ENCODE results near the gene CASP2.
"Not testable (repeated sequence)": the region's sequence is repeated elsewhere in the genome, so short reads cannot be mapped to it uniquely, and the experiment has no call there.

The CASP2 gene
- total RNA-seq = 3.0 to 41.1 (median 11.0) reads per million in 18 experiments

GRCh38 chr7:143287935-143288826, at the start of gene CASP2:
Gene CASP2, plus strand, starts transcription at chr7:143288351. Its CDS starts 105 bp downstream, at chr7:143288456.
- DNase-seq = peak; percentile 97

GRCh38 chr7:143239813-143240212, 48.3 kb upstream of the CASP2 start:
- peak; percentile 83 to 97 for DNase-seq

GRCh38 chr7:143240291-143241168, 47.6 kb upstream of the CASP2 start:
- peak; percentile 84 to 87 for DNase-seq

GRCh38 chr7:143242306-143242705, 45.8 kb upstream of the CASP2 start:
- peak; percentile 87 for DNase-seq

- DNase-seq = no peak
Observed at GRCh38 chr7:143243111-143243510, 45.0 kb upstream of the CASP2 start.

GRCh38 chr7:143243614-143244013, 44.5 kb upstream of the CASP2 start:
- DNase-seq = no peak

- no peak for DNase-seq
Observed at GRCh38 chr7:143244321-143244720, 43.8 kb upstream of the CASP2 start.

- peak; percentile 52 to 84 for DNase-seq
Observed at GRCh38 chr7:143245123-143245522, 43.0 kb upstream of the CASP2 start.

- no peak for DNase-seq
Observed at GRCh38 chr7:143247372-143247771, 40.8 kb upstream of the CASP2 start.

GRCh38 chr7:143248761-143249354, 39.3 kb upstream of the CASP2 start:
- DNase-seq = peak; percentile 63 to 66

- no peak for DNase-seq
Observed at GRCh38 chr7:143250199-143250598, 38.0 kb upstream of the CASP2 start.

- DNase-seq = no peak
Observed at GRCh38 chr7:143250822-143251221, 37.3 kb upstream of the CASP2 start.

- DNase-seq = peak in 1 of 2 donors; percentile 15
Observed at GRCh38 chr7:143252006-143252405, 36.1 kb upstream of the CASP2 start.

- no peak for DNase-seq
Observed at GRCh38 chr7:143255564-143255963, 32.6 kb upstream of the CASP2 start.

- DNase-seq = no peak
Observed at GRCh38 chr7:143256325-143256724, 31.8 kb upstream of the CASP2 start.

GRCh38 chr7:143256932-143257331, 31.2 kb upstream of the CASP2 start:
- no peak for DNase-seq

GRCh38 chr7:143257501-143257900, 30.6 kb upstream of the CASP2 start:
- DNase-seq = no peak

- DNase-seq = no peak
Observed at GRCh38 chr7:143258831-143259230, 29.3 kb upstream of the CASP2 start.

- DNase-seq = no peak
Observed at GRCh38 chr7:143259765-143260164, 28.4 kb upstream of the CASP2 start.

- DNase-seq = no peak
Observed at GRCh38 chr7:143261901-143262300, 26.2 kb upstream of the CASP2 start.

GRCh38 chr7:143263266-143264195, 24.6 kb upstream of the CASP2 start, which contains the start of gene GSTK1:
Gene GSTK1, plus strand, starts transcription at chr7:143263441. Its CDS starts 73 bp downstream, at chr7:143263514.
- peak; percentile 66 to 85 for DNase-seq

- DNase-seq = not testable (repeated sequence)
Observed at GRCh38 chr7:143264196-143264568, 24.0 kb upstream of the CASP2 start.
